DOHH2 (cell line): ENCODE measurements around the gene NUP210L.
A peak's percentile ranks its signal among the peaks of the same experiment; 100 is the strongest.

Source experiments
- H3F3A ChIP-seq: fragments of 200-600 bp; sonication (generic), shearing (Covaris generic); 2 replicates; pipeline ENCODE4 v1.6.0; 2016; ENCODE audit warnings: antibody characterized with exemption, mild to moderate bottlenecking; ENCODE audit not compliant: control insufficient read depth, insufficient read depth
- H3K27ac ChIP-seq: fragments of 200-600 bp; sonication (generic); 2 replicates; pipeline ENCODE4 v1.5.1; 2014; ENCODE audit warnings: low read depth, mild to moderate bottlenecking, low read length, moderate library complexity
- H3K27me3 ChIP-seq: fragments of 200-600 bp; sonication (generic); 2 replicates; pipeline ENCODE4 v1.6.1; 2014; ENCODE audit warnings: mild to moderate bottlenecking, low read length, mixed read lengths; ENCODE audit not compliant: control insufficient read depth
- H3K36me3 ChIP-seq: fragments of 200-600 bp; sonication (generic); 2 replicates; pipeline ENCODE4 v1.6.1; 2014; ENCODE audit warnings: mild to moderate bottlenecking, low read length, moderate library complexity, mixed read lengths; ENCODE audit not compliant: control insufficient read depth
- H3K4me1 ChIP-seq: fragments of 200-600 bp; sonication (generic); 2 replicates; pipeline ENCODE4 v1.6.1; 2014; ENCODE audit warnings: mild to moderate bottlenecking, low read length, mixed read lengths; ENCODE audit not compliant: control insufficient read depth
- H3K4me2 ChIP-seq: fragments of 200-600 bp; sonication (generic); 2 replicates; pipeline ENCODE4 v1.6.0; 2014; ENCODE audit warnings: mild to moderate bottlenecking, low read length, moderate library complexity
- H3K4me3 ChIP-seq: fragments of 200-600 bp; sonication (generic); 2 replicates; pipeline ENCODE4 v1.5.1; 2014; ENCODE audit warnings: mild to moderate bottlenecking, low read length, mixed read lengths
- H3K79me2 ChIP-seq: fragments of 200-600 bp; sonication (generic); 2 replicates; pipeline ENCODE4 v1.6.1; 2014; ENCODE audit warnings: mild to moderate bottlenecking, low read length, mixed read lengths; ENCODE audit not compliant: control insufficient read depth
- H3K9me2 ChIP-seq: fragments of 200-600 bp; sonication (generic); replicated peaks from 2 replicates; pipeline ENCODE4 v1.6.1; 2014; ENCODE audit warnings: mild to moderate bottlenecking, low read length, mixed read lengths; ENCODE audit not compliant: control insufficient read depth
- H3K9me3 ChIP-seq: fragments of 200-600 bp; sonication (generic); 2 replicates; pipeline ENCODE4 v1.6.1; 2014; ENCODE audit warnings: antibody characterized with exemption, low read length, mixed read lengths; ENCODE audit not compliant: control insufficient read depth, insufficient read depth
- H4K20me1 ChIP-seq: fragments of 200-600 bp; sonication (generic); 2 replicates; pipeline ENCODE4 v1.6.0; 2014; ENCODE audit warnings: low read depth, mild to moderate bottlenecking, antibody characterized with exemption, low read length, moderate library complexity; ENCODE audit not compliant: control insufficient read depth, insufficient read depth
- EZH2phosphoT487 ChIP-seq: fragments of 200-600 bp; sonication (generic); IDR thresholded peaks from 2 replicates; pipeline ENCODE4 v1.6.1; 2017; ENCODE audit warnings: borderline replicate concordance, mild to moderate bottlenecking, antibody characterized with exemption, low read length, moderate library complexity, mixed read lengths
- TF ChIP-seq, protein P1 (sequence below): fragments of 200-600 bp; sonication (generic); IDR thresholded peaks from one replicate; pipeline ENCODE4 v1.5.1; 2014; ENCODE audit warnings: antibody characterized with exemption, mild to moderate bottlenecking, low read depth, low read length; ENCODE audit not compliant: poor library complexity, severe bottlenecking

The NUP210L gene

DNA sequence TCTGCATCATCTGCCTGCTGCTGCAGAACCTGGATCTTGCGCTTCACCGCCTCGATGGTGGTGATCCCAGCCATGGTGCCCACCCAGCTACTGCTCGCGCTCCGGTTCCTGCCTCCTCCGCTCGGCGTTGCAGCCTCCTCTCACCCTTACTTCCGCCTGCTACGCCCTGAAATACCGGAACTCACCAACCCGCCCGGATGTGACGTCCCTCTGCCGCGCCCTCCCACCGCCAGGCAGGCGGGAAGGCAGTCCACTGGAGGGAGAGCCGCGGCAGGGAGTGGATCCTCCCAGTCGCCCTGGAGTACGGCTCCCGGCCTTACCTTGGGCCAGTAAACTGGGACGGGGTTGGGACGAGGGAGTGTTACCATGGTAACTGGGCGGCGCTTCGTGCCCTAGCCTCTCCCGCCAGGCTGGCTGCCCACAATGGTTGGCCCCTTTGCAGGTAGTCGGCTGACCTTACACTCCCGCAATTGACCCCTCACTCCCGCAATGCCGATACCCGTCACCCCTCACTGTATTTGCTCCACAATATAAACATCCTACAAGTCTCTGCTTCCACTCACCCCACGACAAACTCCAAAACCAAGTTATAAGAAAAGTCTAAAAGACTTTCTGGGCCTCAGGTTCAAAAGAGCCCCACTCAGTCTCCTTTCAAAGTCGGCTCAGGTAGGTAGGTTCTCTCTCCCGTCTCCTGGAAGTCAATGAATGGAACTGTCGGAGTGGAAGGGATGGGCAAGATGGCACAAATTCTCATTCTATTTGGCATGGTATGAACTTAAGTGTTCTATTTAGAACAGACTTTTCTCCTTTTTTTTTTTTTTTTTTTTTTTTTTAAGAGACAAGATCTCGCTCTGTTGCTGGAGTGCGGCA is 28.4 kb upstream of the NUP210L start:
- Histone ChIP-seq H3K27me3 (no peaks in the 10 kb centered on the region; the same call in 1 of the 2 replicates), H3K36me3 (peaks cover 37% of the 10 kb centered on the region), H4K20me1 (peaks cover 31% of the 10 kb centered on the region), H3K9me2 (no peaks in the 10 kb centered on the region), H3K27ac (peak overlapping the region; percentile 73), H3K4me3 (peak overlapping the region; percentile 82), H3K4me1 (peaks cover 41% of the 10 kb centered on the region), H3K4me2 (peak overlapping the region; percentile 91), H3K79me2 (peaks cover 47% of the 10 kb centered on the region), H3F3A (no peaks in the 10 kb centered on the region), H3K9me3 (no peaks in the 10 kb centered on the region)
- TF ChIP-seq, protein P1, sequence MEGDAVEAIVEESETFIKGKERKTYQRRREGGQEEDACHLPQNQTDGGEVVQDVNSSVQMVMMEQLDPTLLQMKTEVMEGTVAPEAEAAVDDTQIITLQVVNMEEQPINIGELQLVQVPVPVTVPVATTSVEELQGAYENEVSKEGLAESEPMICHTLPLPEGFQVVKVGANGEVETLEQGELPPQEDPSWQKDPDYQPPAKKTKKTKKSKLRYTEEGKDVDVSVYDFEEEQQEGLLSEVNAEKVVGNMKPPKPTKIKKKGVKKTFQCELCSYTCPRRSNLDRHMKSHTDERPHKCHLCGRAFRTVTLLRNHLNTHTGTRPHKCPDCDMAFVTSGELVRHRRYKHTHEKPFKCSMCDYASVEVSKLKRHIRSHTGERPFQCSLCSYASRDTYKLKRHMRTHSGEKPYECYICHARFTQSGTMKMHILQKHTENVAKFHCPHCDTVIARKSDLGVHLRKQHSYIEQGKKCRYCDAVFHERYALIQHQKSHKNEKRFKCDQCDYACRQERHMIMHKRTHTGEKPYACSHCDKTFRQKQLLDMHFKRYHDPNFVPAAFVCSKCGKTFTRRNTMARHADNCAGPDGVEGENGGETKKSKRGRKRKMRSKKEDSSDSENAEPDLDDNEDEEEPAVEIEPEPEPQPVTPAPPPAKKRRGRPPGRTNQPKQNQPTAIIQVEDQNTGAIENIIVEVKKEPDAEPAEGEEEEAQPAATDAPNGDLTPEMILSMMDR, result no peak
- TF ChIP-seq EZH2phosphoT487, result no peak

DNA sequence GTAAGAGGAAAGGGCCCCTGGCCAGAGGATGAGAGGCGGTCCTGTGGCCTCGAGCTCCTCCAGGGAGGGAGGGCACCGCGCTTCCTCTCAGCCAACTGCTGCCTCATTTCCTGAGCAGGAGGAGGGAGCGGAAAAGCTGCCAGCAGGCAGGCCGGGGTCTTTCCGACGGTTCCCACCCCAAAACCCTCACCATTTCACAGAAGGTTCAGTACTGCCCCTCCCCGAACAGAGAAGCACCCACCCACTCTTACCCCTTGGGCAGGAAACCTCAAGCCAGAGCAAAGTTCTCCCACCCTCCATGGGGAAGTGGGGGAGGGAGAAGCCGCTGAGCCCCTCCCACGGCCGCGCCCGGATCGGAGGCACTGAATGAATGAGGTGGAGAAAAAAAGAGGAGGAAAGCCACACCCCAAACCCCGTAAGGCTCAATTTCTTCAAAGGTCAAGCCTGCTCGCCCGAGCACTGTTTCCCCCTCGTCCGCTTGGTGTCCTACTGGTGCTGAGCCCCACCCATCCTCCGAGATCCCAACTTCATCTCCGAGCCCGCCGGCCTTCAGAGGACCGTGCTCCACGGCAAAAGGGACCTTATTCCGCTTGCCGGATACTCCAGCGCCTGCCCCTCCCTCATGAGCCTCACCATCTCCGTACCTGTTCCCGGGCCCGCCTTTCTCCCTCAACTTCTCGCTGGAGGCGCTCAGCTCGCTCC is 27.6 kb upstream of the NUP210L start:
- H3K9me3 ChIP-seq, result no peaks in the 10 kb centered on the region
- H4K20me1 ChIP-seq, result peaks cover 39% of the 10 kb centered on the region
- H3K79me2 ChIP-seq, result peaks cover 55% of the 10 kb centered on the region
- no peaks in the 10 kb centered on the region; the same call in 1 of the 2 replicates for H3K27me3 ChIP-seq
- H3K9me2 ChIP-seq, result no peaks in the 10 kb centered on the region
- no peak for TF ChIP-seq EZH2phosphoT487
- TF ChIP-seq, protein P1, result no peak
- peak overlapping the region; percentile 73 for H3K27ac ChIP-seq
- peaks cover 47% of the 10 kb centered on the region for H3K4me1 ChIP-seq
- H3K36me3 ChIP-seq, result peaks cover 45% of the 10 kb centered on the region
- no peaks in the 10 kb centered on the region for H3F3A ChIP-seq
- peak overlapping the region; percentile 91 for H3K4me2 ChIP-seq
- H3K4me3 ChIP-seq, result peak overlapping the region; percentile 82

- no peaks in the 10 kb centered on the region for H3K27me3 ChIP-seq
- H3K9me2 ChIP-seq, result no peaks in the 10 kb centered on the region
- H3K27ac ChIP-seq, result peak overlapping the region; percentile 73
- H3K4me2 ChIP-seq, result peak overlapping the region; percentile 91
- H3F3A ChIP-seq, result no peaks in the 10 kb centered on the region
- H4K20me1 ChIP-seq, result peaks cover 42% of the 10 kb centered on the region
- H3K79me2 ChIP-seq, result peaks cover 60% of the 10 kb centered on the region
- no peaks in the 10 kb centered on the region for H3K9me3 ChIP-seq
- peak overlapping the region; percentile 82 for H3K4me3 ChIP-seq
- H3K4me1 ChIP-seq, result peaks cover 47% of the 10 kb centered on the region
- H3K36me3 ChIP-seq, result peaks cover 50% of the 10 kb centered on the region
- no peak for TF ChIP-seq EZH2phosphoT487
- TF ChIP-seq, protein P1, result no peak
Observed at GRCh38 chr1:154181944-154182343, 27.1 kb upstream of the NUP210L start.
